GM13977 (cell line): ENCODE results near the gene GCNT3.

ENCODE experiments used
- DNase-seq: peaks from one replicate; pipeline ENCODE4 v3.0.0; 2012; ENCODE audit warnings: low spot score
- CTCF ChIP-seq: IDR thresholded peaks from 2 replicates; pipeline ENCODE4 v1.5.1; 2012; ENCODE audit warnings: mild to moderate bottlenecking, control low read depth; ENCODE audit not compliant: insufficient read depth; ENCODE audit errors: extremely low read depth, missing control alignments
- in situ Hi-C: fragments of 300-500 bp; cut with MboI; formaldehyde crosslinking; loops from one replicate; pipeline ENCODE4 v1.12.0; 2022; ENCODE audit warnings: low sequenced_read_pairs, low pct_unique_long_range_greater_than_20kb, mixed read lengths, inconsistent platforms; ENCODE audit not compliant: unreplicated experiment

Gene GCNT3

GRCh38 chr15:59594991-59595390 lies 16.6 kb upstream of the GCNT3 start:
- in situ Hi-C loops = no loop called here
- TF ChIP-seq CTCF = no peak
- no peak for DNase-seq

GRCh38 chr15:59595434-59595915 lies 16.1 kb upstream of the GCNT3 start:
- DNase-seq = no peak
- TF ChIP-seq CTCF = no peak
- in situ Hi-C loops = no loop called here

GRCh38 chr15:59596640-59597039 lies 14.9 kb upstream of the GCNT3 start:
- no peak for DNase-seq
- in situ Hi-C loops = no loop called here
- no peak for TF ChIP-seq CTCF

GRCh38 chr15:59598461-59598860 lies 13.1 kb upstream of the GCNT3 start:
- DNase-seq = no peak
- TF ChIP-seq CTCF = no peak
- in situ Hi-C loops = no loop called here

GRCh38 chr15:59605994-59606393 lies 5.6 kb upstream of the GCNT3 start:
- TF ChIP-seq CTCF = no peak
- in situ Hi-C loops = no loop called here
- no peak for DNase-seq

GRCh38 chr15:59609730-59610712 lies 1.6 kb upstream of the GCNT3 start:
- DNase-seq = no peak

More at GRCh38 chr15:59609730-59610712, 1.6 kb upstream of the GCNT3 start:
- in situ Hi-C loops = no loop called here
- TF ChIP-seq CTCF = no peak
